MM.1S (cell line): ENCODE data around the gene PRKAG2.

Source experiments
- DNase-seq: peaks from one replicate; pipeline ENCODE4 v3.0.0-alpha.2; 2015
- H2AFZ ChIP-seq: fragments of 300-600 bp; sonication (generic); 2 replicates; pipeline ENCODE4 v1.6.0; 2016; ENCODE audit warnings: antibody characterized with exemption, low read length
- H3F3A ChIP-seq: fragments of 300-600 bp; sonication (generic); 2 replicates; pipeline ENCODE4 v1.6.1; 2016; ENCODE audit warnings: mild to moderate bottlenecking, antibody characterized with exemption, low read length, moderate library complexity, mixed read lengths; ENCODE audit not compliant: insufficient read depth
- H3K27ac ChIP-seq: fragments of 300-600 bp; sonication (generic); 2 replicates; pipeline ENCODE4 v1.5.1; 2016; ENCODE audit warnings: mild to moderate bottlenecking, low read length
- H3K27me3 ChIP-seq: fragments of 300-600 bp; sonication (generic); replicated peaks from 2 replicates; pipeline ENCODE4 v1.6.0; 2016; ENCODE audit warnings: low read length; ENCODE audit not compliant: insufficient read depth
- H3K36me3 ChIP-seq: fragments of 300-600 bp; sonication (generic); replicated peaks from 2 replicates; pipeline ENCODE4 v1.6.1; 2016; ENCODE audit warnings: mild to moderate bottlenecking, low read length, mixed read lengths; ENCODE audit not compliant: insufficient read depth
- H3K4me1 ChIP-seq: fragments of 300-600 bp; sonication (generic); 2 replicates; pipeline ENCODE4 v1.6.1; 2016; ENCODE audit warnings: low read length, mixed read lengths
- H3K4me2 ChIP-seq: fragments of 300-600 bp; sonication (generic); 2 replicates; pipeline ENCODE4 v1.6.0; 2016; ENCODE audit warnings: low read depth, low read length
- H3K4me3 ChIP-seq: fragments of 300-600 bp; sonication (generic); 2 replicates; pipeline ENCODE4 v1.5.1; 2016; ENCODE audit warnings: low read length, mixed read lengths
- H3K79me2 ChIP-seq: fragments of 300-600 bp; sonication (generic); 2 replicates; pipeline ENCODE4 v1.6.1; 2016; ENCODE audit warnings: mixed run types, low read length, mixed read lengths
- H3K9ac ChIP-seq: fragments of 300-600 bp; sonication (generic); 2 replicates; pipeline ENCODE4 v1.6.1; 2016; ENCODE audit warnings: low read length, mixed read lengths
- H3K9me2 ChIP-seq: fragments of 300-600 bp; sonication (generic); replicated peaks from 2 replicates; pipeline ENCODE4 v1.6.1; 2016; ENCODE audit warnings: mild to moderate bottlenecking, low read length, mixed read lengths; ENCODE audit not compliant: insufficient read depth
- H3K9me3 ChIP-seq: fragments of 300-600 bp; sonication (generic); replicated peaks from 2 replicates; pipeline ENCODE4 v1.6.1; 2016; ENCODE audit warnings: mild to moderate bottlenecking, low read length, mixed read lengths; ENCODE audit not compliant: insufficient read depth
- H4K20me1 ChIP-seq: fragments of 300-600 bp; sonication (generic); 2 replicates; pipeline ENCODE4 v1.6.1; 2016; ENCODE audit warnings: mild to moderate bottlenecking, low read length, moderate library complexity, mixed read lengths; ENCODE audit not compliant: insufficient read depth
- EZH2 ChIP-seq: fragments of 300-600 bp; sonication (generic); optimal IDR thresholded peaks from 2 replicates; pipeline ENCODE3; 2017; ENCODE audit warnings: low read depth, mild to moderate bottlenecking, antibody characterized with exemption, low read length, mixed read lengths
- EZH2phosphoT487 ChIP-seq: fragments of 300-600 bp; sonication (generic); IDR thresholded peaks from 2 replicates; pipeline ENCODE4 v1.6.1; 2018; ENCODE audit warnings: antibody characterized with exemption, low read length
- TF ChIP-seq, protein P1 (sequence below): fragments of 300-600 bp; sonication (generic); IDR thresholded peaks from 2 replicates; pipeline ENCODE4 v1.5.1; 2016; ENCODE audit warnings: antibody characterized with exemption, low read length, mixed read lengths

Gene PRKAG2

DNA sequence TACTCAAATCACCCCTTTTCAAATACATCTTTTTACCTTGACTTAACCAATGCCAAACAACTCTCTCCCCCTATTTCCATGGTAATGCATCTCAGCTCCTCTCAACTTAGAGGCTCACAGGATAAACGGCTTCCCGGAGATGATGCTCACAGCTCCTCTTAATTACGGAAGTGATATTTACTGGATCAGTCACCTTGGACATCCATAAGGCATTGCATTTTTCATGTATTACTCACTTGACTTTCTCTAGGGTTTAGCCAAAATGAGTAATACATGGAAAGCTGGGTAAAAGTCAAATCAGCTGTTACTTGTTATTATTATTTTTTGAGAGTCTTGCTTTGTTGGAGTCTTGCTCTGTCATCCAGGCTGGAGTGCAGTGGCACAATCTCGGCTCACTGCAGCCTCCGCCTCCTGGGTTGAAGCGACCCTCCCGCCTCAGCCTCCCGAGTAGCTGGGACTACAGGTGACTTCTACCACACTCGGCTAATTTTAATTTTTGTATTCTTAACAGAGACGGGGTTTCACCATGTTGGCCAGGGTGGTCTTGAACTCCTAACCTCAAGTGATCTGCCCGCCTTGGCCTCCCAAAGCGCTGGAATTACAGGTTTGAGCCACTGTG, 283.9 kb downstream of the PRKAG2 start:
- H3K9me2 ChIP-seq: no peaks in the 10 kb centered on the region
- no peaks in the 10 kb centered on the region for H3F3A ChIP-seq
- H3K4me2 ChIP-seq: no peak overlapping the region
- no peak overlapping the region for H3K9ac ChIP-seq
- no peaks in the 10 kb centered on the region for H3K79me2 ChIP-seq
- no peaks in the 10 kb centered on the region for H3K4me1 ChIP-seq
- H3K9me3 ChIP-seq: no peaks in the 10 kb centered on the region
- H3K36me3 ChIP-seq: no peaks in the 10 kb centered on the region
- H4K20me1 ChIP-seq: no peaks in the 10 kb centered on the region
- H3K4me3 ChIP-seq: no peak overlapping the region
- TF ChIP-seq, protein P1, sequence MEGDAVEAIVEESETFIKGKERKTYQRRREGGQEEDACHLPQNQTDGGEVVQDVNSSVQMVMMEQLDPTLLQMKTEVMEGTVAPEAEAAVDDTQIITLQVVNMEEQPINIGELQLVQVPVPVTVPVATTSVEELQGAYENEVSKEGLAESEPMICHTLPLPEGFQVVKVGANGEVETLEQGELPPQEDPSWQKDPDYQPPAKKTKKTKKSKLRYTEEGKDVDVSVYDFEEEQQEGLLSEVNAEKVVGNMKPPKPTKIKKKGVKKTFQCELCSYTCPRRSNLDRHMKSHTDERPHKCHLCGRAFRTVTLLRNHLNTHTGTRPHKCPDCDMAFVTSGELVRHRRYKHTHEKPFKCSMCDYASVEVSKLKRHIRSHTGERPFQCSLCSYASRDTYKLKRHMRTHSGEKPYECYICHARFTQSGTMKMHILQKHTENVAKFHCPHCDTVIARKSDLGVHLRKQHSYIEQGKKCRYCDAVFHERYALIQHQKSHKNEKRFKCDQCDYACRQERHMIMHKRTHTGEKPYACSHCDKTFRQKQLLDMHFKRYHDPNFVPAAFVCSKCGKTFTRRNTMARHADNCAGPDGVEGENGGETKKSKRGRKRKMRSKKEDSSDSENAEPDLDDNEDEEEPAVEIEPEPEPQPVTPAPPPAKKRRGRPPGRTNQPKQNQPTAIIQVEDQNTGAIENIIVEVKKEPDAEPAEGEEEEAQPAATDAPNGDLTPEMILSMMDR: no peak
- TF ChIP-seq EZH2phosphoT487 (no peak), EZH2 (no peak)
- DNase-seq: no peak
- H3K27ac ChIP-seq: no peak overlapping the region
- no peak overlapping the region for H2AFZ ChIP-seq
- H3K27me3 ChIP-seq: no peaks in the 10 kb centered on the region

DNA sequence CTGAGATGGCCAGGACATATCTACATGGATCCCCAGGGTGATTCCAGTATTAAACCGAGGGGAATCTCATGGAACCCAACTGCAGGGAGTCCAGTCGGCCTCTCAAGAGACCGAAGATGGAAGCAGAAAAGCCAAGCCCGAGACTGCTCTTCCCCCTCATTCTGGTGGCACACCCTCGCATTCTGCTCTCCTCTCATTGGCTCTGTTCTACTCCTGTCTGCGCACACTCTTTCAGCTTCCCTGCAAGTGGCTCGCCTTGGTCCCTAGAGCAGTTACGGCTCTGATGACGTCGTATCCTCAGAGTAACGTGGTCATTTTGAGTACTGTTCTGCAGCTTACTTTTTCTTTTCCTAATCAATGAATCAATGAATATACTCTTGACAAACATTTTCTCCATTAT, 284.6 kb downstream of the PRKAG2 start:
- no peaks in the 10 kb centered on the region for H3K9me2 ChIP-seq
- no peaks in the 10 kb centered on the region for H3K27me3 ChIP-seq
- no peak overlapping the region for H3K4me2 ChIP-seq
- no peak overlapping the region for H3K4me3 ChIP-seq
- TF ChIP-seq, protein P1: no peak
- TF ChIP-seq EZH2phosphoT487: no peak
- no peak for TF ChIP-seq EZH2
- no peak overlapping the region for H3K27ac ChIP-seq
- H3F3A ChIP-seq: no peaks in the 10 kb centered on the region
- no peaks in the 10 kb centered on the region for H3K4me1 ChIP-seq
- DNase-seq: no peak
- H3K9me3 ChIP-seq: no peaks in the 10 kb centered on the region
- no peaks in the 10 kb centered on the region for H3K36me3 ChIP-seq
- H3K79me2 ChIP-seq: no peaks in the 10 kb centered on the region
- no peak overlapping the region for H3K9ac ChIP-seq
- no peak overlapping the region for H2AFZ ChIP-seq
- no peaks in the 10 kb centered on the region for H4K20me1 ChIP-seq

DNA sequence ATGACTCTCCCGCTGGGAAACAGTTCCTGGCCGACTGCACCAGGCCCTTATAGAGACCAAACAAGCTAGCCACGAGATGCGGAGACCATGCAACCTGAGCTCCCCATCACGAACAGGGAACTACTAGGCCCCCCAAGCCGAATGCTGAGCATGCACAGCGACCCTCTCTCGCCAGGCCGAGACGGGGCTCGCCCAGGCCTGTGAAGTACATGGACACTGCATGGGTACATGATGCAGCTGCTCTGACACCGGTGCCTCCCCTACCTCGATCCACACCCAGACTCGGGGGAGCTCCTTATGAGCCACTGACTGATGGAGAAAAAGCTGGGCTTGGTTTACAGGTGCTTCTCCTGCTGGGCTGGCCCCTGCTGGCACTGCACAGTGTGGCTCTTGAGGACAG, 285.0 kb downstream of the PRKAG2 start:
- no peak overlapping the region for H3K9ac ChIP-seq
- no peaks in the 10 kb centered on the region for H3F3A ChIP-seq
- H4K20me1 ChIP-seq: no peaks in the 10 kb centered on the region
- no peaks in the 10 kb centered on the region for H3K4me1 ChIP-seq
- H3K36me3 ChIP-seq: no peaks in the 10 kb centered on the region
- H3K27ac ChIP-seq: no peak overlapping the region
- H3K9me3 ChIP-seq: no peaks in the 10 kb centered on the region
- H3K79me2 ChIP-seq: no peaks in the 10 kb centered on the region
- H2AFZ ChIP-seq: no peak overlapping the region
- H3K4me2 ChIP-seq: no peak overlapping the region
- DNase-seq: no peak
- no peaks in the 10 kb centered on the region for H3K9me2 ChIP-seq
- TF ChIP-seq EZH2phosphoT487 (no peak), EZH2 (no peak)
- TF ChIP-seq, protein P1: no peak
- no peaks in the 10 kb centered on the region for H3K27me3 ChIP-seq
- H3K4me3 ChIP-seq: no peak overlapping the region
